Esophagus muscularis mucosa (tissue), 4 donors: ENCODE measurements around the gene WDR77.

Source experiments
- EP300 ChIP-seq: sonication (generic); formaldehyde crosslinking; IDR thresholded peaks from one replicate; pipeline ENCODE4 v1.6.1; 2017; ENCODE audit warnings: antibody characterized with exemption
- POLR2A ChIP-seq: fragments of 450-650 bp; IDR thresholded peaks from one replicate; pipeline ENCODE4 v1.6.1; 2017; ENCODE audit warnings: antibody characterized with exemption, moderate library complexity, mild to moderate bottlenecking, low read depth
- POLR2AphosphoS5 ChIP-seq, 2 donors: sonication (generic); formaldehyde crosslinking; IDR thresholded peaks; one replicate each; pipeline ENCODE4 v1.6.1; 2017; ENCODE audit warnings: antibody characterized with exemption in 2 of 2
- TF ChIP-seq, protein P1 (sequence below), 3 experiments: fragments of 200-600 bp in 2 of 3; fragments of 450-650 bp in 1 of 3; sonication (generic) in 2 of 3; IDR thresholded peaks; one replicate each; pipeline ENCODE4 v1.5.1; 2017 to 2019; ENCODE audit warnings: antibody characterized with exemption in 3 of 3, mild to moderate bottlenecking in 2 of 3, moderate library complexity in 1 of 3

DNA sequence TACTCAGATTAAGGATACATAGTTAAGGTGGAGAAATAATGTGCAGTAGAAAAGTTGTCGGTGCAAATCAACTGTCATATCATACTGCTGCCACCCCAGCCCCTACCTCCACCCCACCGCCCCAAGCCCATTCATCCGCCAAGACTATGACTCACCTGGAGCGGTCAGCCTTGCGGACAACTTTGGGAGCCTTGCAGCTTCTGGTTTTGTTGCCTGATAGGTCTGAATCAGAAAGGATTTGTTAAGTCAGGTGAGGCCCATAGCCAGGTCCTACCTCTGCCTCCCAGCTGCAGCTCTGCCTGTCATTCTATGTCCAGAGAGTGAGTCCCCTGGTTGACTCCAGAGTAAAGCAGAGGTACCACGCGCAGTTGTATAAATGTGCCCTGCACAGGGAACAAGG lies 37.4 kb upstream of the WDR77 start:
- TF ChIP-seq POLR2A (no peak), POLR2AphosphoS5 (IDR thresholded peaks at IDR 0.05) (no peak), EP300 (no peak)
- TF ChIP-seq, protein P1, sequence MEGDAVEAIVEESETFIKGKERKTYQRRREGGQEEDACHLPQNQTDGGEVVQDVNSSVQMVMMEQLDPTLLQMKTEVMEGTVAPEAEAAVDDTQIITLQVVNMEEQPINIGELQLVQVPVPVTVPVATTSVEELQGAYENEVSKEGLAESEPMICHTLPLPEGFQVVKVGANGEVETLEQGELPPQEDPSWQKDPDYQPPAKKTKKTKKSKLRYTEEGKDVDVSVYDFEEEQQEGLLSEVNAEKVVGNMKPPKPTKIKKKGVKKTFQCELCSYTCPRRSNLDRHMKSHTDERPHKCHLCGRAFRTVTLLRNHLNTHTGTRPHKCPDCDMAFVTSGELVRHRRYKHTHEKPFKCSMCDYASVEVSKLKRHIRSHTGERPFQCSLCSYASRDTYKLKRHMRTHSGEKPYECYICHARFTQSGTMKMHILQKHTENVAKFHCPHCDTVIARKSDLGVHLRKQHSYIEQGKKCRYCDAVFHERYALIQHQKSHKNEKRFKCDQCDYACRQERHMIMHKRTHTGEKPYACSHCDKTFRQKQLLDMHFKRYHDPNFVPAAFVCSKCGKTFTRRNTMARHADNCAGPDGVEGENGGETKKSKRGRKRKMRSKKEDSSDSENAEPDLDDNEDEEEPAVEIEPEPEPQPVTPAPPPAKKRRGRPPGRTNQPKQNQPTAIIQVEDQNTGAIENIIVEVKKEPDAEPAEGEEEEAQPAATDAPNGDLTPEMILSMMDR (IDR thresholded peaks at IDR 0.05) = no peak
